ENCODE data around the gene COL27A1.

The COL27A1 gene

DNA sequence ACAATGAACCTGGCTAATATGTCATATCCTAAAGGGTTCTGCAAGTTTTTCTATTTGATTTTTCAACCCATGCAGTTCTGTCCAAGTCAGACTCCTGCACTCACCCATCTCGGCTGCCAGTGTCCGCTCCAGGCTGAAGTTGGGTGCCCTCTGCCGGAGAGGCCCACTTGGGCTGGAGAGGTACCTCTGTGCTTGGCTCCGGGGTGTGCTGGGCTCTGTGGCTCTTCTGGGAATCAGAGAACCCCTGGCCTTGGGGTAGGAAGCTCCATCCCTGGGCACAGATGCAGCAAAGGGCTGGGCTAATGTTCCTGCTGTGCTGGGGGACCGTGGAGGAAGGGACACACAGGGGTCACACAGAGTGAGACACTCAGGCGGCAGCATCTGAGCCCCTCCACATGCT is 200.5 kb downstream of the COL27A1 start:
- ATAC-seq = no peak
- TF ChIP-seq OSR1 (CRISPR knock-in tag; IDR thresholded peaks at IDR 0.05) (no peak), TCF4 (CRISPR knock-in tag; IDR thresholded peaks at IDR 0.05; ENCODE audit: borderline replicate concordance) (no peak), ZC3H10 (CRISPR knock-in tag; IDR thresholded peaks at IDR 0.05) (no peak), ZFP30 (CRISPR knock-in tag; IDR thresholded peaks at IDR 0.05) (no peak), ZFP3 (CRISPR knock-in tag; IDR thresholded peaks at IDR 0.05) (no peak), ZNF565 (CRISPR knock-in tag; conservative IDR thresholded peaks at IDR 0.05; ENCODE audit: low read depth) (no peak), TOX (CRISPR knock-in tag; IDR thresholded peaks at IDR 0.05; ENCODE audit: borderline replicate concordance) (no peak), ZNF70 (CRISPR knock-in tag; IDR thresholded peaks at IDR 0.05) (no peak), GLIS3 (CRISPR knock-in tag; IDR thresholded peaks at IDR 0.05) (no peak), BACH2 (CRISPR knock-in tag; IDR thresholded peaks at IDR 0.05; ENCODE audit: borderline replicate concordance) (no peak), RARB (CRISPR knock-in tag; IDR thresholded peaks at IDR 0.05) (no peak), ESRRG (CRISPR knock-in tag; IDR thresholded peaks at IDR 0.05) (no peak), ARNTL (CRISPR knock-in tag; IDR thresholded peaks at IDR 0.05; ENCODE audit: borderline replicate concordance, low read depth) (no peak)
- TF ChIP-seq, protein P1, sequence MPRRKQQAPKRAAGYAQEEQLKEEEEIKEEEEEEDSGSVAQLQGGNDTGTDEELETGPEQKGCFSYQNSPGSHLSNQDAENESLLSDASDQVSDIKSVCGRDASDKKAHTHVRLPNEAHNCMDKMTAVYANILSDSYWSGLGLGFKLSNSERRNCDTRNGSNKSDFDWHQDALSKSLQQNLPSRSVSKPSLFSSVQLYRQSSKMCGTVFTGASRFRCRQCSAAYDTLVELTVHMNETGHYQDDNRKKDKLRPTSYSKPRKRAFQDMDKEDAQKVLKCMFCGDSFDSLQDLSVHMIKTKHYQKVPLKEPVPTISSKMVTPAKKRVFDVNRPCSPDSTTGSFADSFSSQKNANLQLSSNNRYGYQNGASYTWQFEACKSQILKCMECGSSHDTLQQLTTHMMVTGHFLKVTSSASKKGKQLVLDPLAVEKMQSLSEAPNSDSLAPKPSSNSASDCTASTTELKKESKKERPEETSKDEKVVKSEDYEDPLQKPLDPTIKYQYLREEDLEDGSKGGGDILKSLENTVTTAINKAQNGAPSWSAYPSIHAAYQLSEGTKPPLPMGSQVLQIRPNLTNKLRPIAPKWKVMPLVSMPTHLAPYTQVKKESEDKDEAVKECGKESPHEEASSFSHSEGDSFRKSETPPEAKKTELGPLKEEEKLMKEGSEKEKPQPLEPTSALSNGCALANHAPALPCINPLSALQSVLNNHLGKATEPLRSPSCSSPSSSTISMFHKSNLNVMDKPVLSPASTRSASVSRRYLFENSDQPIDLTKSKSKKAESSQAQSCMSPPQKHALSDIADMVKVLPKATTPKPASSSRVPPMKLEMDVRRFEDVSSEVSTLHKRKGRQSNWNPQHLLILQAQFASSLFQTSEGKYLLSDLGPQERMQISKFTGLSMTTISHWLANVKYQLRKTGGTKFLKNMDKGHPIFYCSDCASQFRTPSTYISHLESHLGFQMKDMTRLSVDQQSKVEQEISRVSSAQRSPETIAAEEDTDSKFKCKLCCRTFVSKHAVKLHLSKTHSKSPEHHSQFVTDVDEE (CRISPR knock-in tag; IDR thresholded peaks at IDR 0.05) = no peak
- TF ChIP-seq, protein P2, sequence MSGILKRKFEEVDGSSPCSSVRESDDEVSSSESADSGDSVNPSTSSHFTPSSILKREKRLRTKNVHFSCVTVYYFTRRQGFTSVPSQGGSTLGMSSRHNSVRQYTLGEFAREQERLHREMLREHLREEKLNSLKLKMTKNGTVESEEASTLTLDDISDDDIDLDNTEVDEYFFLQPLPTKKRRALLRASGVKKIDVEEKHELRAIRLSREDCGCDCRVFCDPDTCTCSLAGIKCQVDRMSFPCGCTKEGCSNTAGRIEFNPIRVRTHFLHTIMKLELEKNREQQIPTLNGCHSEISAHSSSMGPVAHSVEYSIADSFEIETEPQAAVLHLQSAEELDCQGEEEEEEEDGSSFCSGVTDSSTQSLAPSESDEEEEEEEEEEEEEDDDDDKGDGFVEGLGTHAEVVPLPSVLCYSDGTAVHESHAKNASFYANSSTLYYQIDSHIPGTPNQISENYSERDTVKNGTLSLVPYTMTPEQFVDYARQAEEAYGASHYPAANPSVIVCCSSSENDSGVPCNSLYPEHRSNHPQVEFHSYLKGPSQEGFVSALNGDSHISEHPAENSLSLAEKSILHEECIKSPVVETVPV (CRISPR knock-in tag; IDR thresholded peaks at IDR 0.05) = no peak
- TF ChIP-seq, protein P3, sequence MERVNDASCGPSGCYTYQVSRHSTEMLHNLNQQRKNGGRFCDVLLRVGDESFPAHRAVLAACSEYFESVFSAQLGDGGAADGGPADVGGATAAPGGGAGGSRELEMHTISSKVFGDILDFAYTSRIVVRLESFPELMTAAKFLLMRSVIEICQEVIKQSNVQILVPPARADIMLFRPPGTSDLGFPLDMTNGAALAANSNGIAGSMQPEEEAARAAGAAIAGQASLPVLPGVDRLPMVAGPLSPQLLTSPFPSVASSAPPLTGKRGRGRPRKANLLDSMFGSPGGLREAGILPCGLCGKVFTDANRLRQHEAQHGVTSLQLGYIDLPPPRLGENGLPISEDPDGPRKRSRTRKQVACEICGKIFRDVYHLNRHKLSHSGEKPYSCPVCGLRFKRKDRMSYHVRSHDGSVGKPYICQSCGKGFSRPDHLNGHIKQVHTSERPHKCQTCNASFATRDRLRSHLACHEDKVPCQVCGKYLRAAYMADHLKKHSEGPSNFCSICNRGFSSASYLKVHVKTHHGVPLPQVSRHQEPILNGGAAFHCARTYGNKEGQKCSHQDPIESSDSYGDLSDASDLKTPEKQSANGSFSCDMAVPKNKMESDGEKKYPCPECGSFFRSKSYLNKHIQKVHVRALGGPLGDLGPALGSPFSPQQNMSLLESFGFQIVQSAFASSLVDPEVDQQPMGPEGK (CRISPR knock-in tag; IDR thresholded peaks at IDR 0.05; ENCODE audit: borderline replicate concordance) = no peak
- TF ChIP-seq, protein P4, sequence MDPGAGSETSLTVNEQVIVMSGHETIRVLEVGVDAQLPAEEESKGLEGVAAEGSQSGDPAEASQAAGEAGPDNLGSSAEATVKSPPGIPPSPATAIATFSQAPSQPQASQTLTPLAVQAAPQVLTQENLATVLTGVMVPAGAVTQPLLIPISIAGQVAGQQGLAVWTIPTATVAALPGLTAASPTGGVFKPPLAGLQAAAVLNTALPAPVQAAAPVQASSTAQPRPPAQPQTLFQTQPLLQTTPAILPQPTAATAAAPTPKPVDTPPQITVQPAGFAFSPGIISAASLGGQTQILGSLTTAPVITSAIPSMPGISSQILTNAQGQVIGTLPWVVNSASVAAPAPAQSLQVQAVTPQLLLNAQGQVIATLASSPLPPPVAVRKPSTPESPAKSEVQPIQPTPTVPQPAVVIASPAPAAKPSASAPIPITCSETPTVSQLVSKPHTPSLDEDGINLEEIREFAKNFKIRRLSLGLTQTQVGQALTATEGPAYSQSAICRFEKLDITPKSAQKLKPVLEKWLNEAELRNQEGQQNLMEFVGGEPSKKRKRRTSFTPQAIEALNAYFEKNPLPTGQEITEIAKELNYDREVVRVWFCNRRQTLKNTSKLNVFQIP (CRISPR knock-in tag; IDR thresholded peaks at IDR 0.05; ENCODE audit: borderline replicate concordance, low read depth) = no peak

DNA sequence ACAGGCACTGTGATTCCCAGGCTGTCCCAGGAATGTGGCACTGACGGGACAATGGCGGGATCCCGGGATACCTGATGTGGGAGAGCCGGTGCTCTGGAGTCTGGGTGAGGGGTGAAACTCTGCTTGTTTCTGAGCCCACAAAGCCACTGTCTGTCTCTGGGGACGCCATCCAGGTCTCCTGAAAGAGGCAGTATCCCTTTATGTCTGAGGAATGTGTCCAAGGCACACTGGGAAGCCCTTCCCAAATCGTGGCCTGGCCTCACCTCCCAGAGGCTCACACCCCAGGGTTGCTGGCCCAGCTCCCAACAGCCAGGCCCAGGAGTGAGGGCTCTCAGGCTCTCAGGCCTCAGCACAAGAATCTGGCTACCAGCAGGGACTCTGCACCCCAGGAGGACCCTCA is 201.5 kb downstream of the COL27A1 start:
- TF ChIP-seq ARNTL (CRISPR knock-in tag; IDR thresholded peaks at IDR 0.05; ENCODE audit: borderline replicate concordance, low read depth) = no peak
- no peak for TF ChIP-seq TOX (CRISPR knock-in tag; IDR thresholded peaks at IDR 0.05; ENCODE audit: borderline replicate concordance)
- no peak for TF ChIP-seq ZFP30 (CRISPR knock-in tag; IDR thresholded peaks at IDR 0.05)
- no peak for TF ChIP-seq PPARA (CRISPR knock-in tag; IDR thresholded peaks at IDR 0.05; ENCODE audit: borderline replicate concordance)
- no peak for TF ChIP-seq ESRRG (CRISPR knock-in tag; IDR thresholded peaks at IDR 0.05)
- TF ChIP-seq ZNF8 (CRISPR knock-in tag; IDR thresholded peaks at IDR 0.05) = no peak
- TF ChIP-seq TCF4 (CRISPR knock-in tag; IDR thresholded peaks at IDR 0.05; ENCODE audit: borderline replicate concordance) = no peak
- TF ChIP-seq ZNF70 (CRISPR knock-in tag; IDR thresholded peaks at IDR 0.05) = no peak
- TF ChIP-seq, protein P1 (CRISPR knock-in tag; IDR thresholded peaks at IDR 0.05) = no peak
- TF ChIP-seq ZC3H10 (CRISPR knock-in tag; IDR thresholded peaks at IDR 0.05) = no peak
- TF ChIP-seq, protein P5, sequence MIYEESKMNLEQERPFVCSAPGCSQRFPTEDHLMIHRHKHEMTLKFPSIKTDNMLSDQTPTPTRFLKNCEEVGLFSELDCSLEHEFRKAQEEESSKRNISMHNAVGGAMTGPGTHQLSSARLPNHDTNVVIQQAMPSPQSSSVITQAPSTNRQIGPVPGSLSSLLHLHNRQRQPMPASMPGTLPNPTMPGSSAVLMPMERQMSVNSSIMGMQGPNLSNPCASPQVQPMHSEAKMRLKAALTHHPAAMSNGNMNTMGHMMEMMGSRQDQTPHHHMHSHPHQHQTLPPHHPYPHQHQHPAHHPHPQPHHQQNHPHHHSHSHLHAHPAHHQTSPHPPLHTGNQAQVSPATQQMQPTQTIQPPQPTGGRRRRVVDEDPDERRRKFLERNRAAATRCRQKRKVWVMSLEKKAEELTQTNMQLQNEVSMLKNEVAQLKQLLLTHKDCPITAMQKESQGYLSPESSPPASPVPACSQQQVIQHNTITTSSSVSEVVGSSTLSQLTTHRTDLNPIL (CRISPR knock-in tag; IDR thresholded peaks at IDR 0.05; ENCODE audit: low read depth) = no peak
- TF ChIP-seq ZNF565 (CRISPR knock-in tag; conservative IDR thresholded peaks at IDR 0.05; ENCODE audit: low read depth) = no peak
- TF ChIP-seq GLIS3 (CRISPR knock-in tag; IDR thresholded peaks at IDR 0.05) = no peak
- no peak for TF ChIP-seq RARB (CRISPR knock-in tag; IDR thresholded peaks at IDR 0.05)
- TF ChIP-seq SNAI2 (CRISPR knock-in tag; IDR thresholded peaks at IDR 0.05) = no peak
- TF ChIP-seq, protein P2 (CRISPR knock-in tag; IDR thresholded peaks at IDR 0.05) = no peak
- TF ChIP-seq, protein P3 (CRISPR knock-in tag; IDR thresholded peaks at IDR 0.05; ENCODE audit: borderline replicate concordance) = no peak
- no peak for ATAC-seq
